Trophoblast cell (in vitro differentiated cells and primary cell): Measurements from ENCODE around the gene PTPN3. TPM values are rescaled to one million over a fixed set of nuclear protein-coding genes. Genes with fewer than 3 reads are reported as not detected.
"Not testable (repeated sequence)": the region's sequence is repeated elsewhere in the genome, so short reads cannot be mapped to it uniquely, and the experiment has no call there.

ENCODE experiments used
- DNase-seq, 2 donors: peaks; one replicate each; pipeline ENCODE4 v3.0.0-alpha.2; 2016
- H2AFZ ChIP-seq: 2 replicates; pipeline ENCODE4 v1.6.1; 2013; ENCODE audit warnings: low read length, moderate library complexity, mild to moderate bottlenecking; ENCODE audit not compliant: insufficient read depth, poor library complexity
- H2AK5ac ChIP-seq: 2 replicates; pipeline ENCODE4 v1.6.1; 2013; ENCODE audit warnings: mild to moderate bottlenecking, low read length
- H2BK120ac ChIP-seq: 2 replicates; pipeline ENCODE4 v1.6.1; 2013; ENCODE audit warnings: low read length, mild to moderate bottlenecking, moderate library complexity; ENCODE audit not compliant: insufficient read depth, poor library complexity
- H2BK12ac ChIP-seq: 2 replicates; pipeline ENCODE4 v1.6.1; 2013; ENCODE audit warnings: mild to moderate bottlenecking, low read length, moderate library complexity
- H2BK5ac ChIP-seq: 2 replicates; pipeline ENCODE4 v1.6.1; 2013; ENCODE audit warnings: low read length, low read depth, moderate library complexity, mild to moderate bottlenecking; ENCODE audit not compliant: poor library complexity
- H3K14ac ChIP-seq: 2 replicates; pipeline ENCODE4 v1.6.1; 2013; ENCODE audit warnings: mild to moderate bottlenecking, low read length
- H3K18ac ChIP-seq: 2 replicates; pipeline ENCODE4 v1.6.1; 2013; ENCODE audit warnings: mild to moderate bottlenecking, low read length
- H3K23ac ChIP-seq: 2 replicates; pipeline ENCODE4 v1.6.1; 2013; ENCODE audit warnings: low read length
- H3K27ac ChIP-seq: 2 replicates; pipeline ENCODE4 v1.5.1; 2013; ENCODE audit warnings: low read depth, mild to moderate bottlenecking, inconsistent platforms, low read length, moderate library complexity
- H3K27me3 ChIP-seq: 2 replicates; pipeline ENCODE4 v1.6.1; 2013; ENCODE audit warnings: inconsistent platforms, mild to moderate bottlenecking, low read length, moderate library complexity; ENCODE audit not compliant: insufficient read depth
- H3K36me3 ChIP-seq, 2 experiments: 1 replicate in 1 of 2; 2 replicates in 1 of 2; pipeline ENCODE4 v1.6.1; 2013; ENCODE audit warnings: low read length in 2 of 2, mild to moderate bottlenecking in 2 of 2, moderate library complexity in 1 of 2; ENCODE audit not compliant: insufficient read depth in 2 of 2, control insufficient read depth in 1 of 2
- H3K4ac ChIP-seq: 2 replicates; pipeline ENCODE4 v1.6.1; 2013; ENCODE audit warnings: low read depth, mild to moderate bottlenecking, low read length, moderate library complexity
- H3K4me1 ChIP-seq, 2 experiments: 1 replicate in 1 of 2; 2 replicates in 1 of 2; pipeline ENCODE4 v1.6.1; 2013; ENCODE audit warnings: low read length in 2 of 2, mild to moderate bottlenecking in 2 of 2, moderate library complexity in 1 of 2; ENCODE audit not compliant: insufficient read depth in 2 of 2, control insufficient read depth in 1 of 2
- H3K4me2 ChIP-seq: 2 replicates; pipeline ENCODE4 v1.6.1; 2013; ENCODE audit warnings: inconsistent platforms, mild to moderate bottlenecking, low read length, moderate library complexity
- H3K4me3 ChIP-seq: 2 replicates; pipeline ENCODE4 v1.5.1; 2013; ENCODE audit warnings: mild to moderate bottlenecking, low read depth, low read length, inconsistent platforms
- H3K79me1 ChIP-seq: one replicate; pipeline ENCODE4 v1.6.1; 2013; ENCODE audit warnings: low read length
- H3K79me2 ChIP-seq: 2 replicates; pipeline ENCODE4 v1.6.1; 2013; ENCODE audit warnings: low read length, mild to moderate bottlenecking; ENCODE audit not compliant: control insufficient read depth, insufficient read depth, poor library complexity
- H3K9ac ChIP-seq: 2 replicates; pipeline ENCODE4 v1.6.1; 2013; ENCODE audit warnings: mild to moderate bottlenecking, low read length
- H3K9me3 ChIP-seq: 2 replicates; pipeline ENCODE4 v1.6.1; 2013; ENCODE audit warnings: low read depth, mild to moderate bottlenecking, control low read depth, inconsistent platforms, low read length; ENCODE audit not compliant: insufficient read depth
- H4K12ac ChIP-seq: 2 replicates; pipeline ENCODE4 v1.6.1; 2013; ENCODE audit warnings: low read depth, mild to moderate bottlenecking, low read length, moderate library complexity
- H4K8ac ChIP-seq: 2 replicates; pipeline ENCODE4 v1.6.1; 2013; ENCODE audit warnings: low read depth, mild to moderate bottlenecking, low read length, moderate library complexity
- H4K91ac ChIP-seq: one replicate; pipeline ENCODE4 v1.6.1; 2013; ENCODE audit warnings: low read depth, mild to moderate bottlenecking, low read length, moderate library complexity
- WGBS: extraction: QIAGEN DNeasy Blood & Tissue Kit; methylation state at CpG from one replicate; pipeline ENCODE4 v1.1.7; 2013; ENCODE audit warnings: missing lambda C conversion rate; ENCODE audit not compliant: insufficient read length, insufficient coverage; ENCODE audit errors: extremely low coverage; 5-methylcytosine and 5-hydroxymethylcytosine counted together
- polyA plus RNA-seq: library from polyadenylated mRNA; stranded (reverse); fragments of 200-250 nt; gene quantifications from 2 replicates; pipeline ENCODE4 v1.2.3, GENCODE V29; 2013

The PTPN3 gene
- 2.8 and 3.0 TPM in 2 replicates for polyA plus RNA-seq

- H3K4me1 ChIP-seq = peaks cover 4 to 11% of the 10 kb centered on the region in 2 experiments
- H3K36me3 ChIP-seq = no peaks in the 10 kb centered on the region
- H4K91ac ChIP-seq = no peak within 1 kb of the TSS
- peak within 1 kb of the TSS; percentile 18 for H3K14ac ChIP-seq
- no peak within 1 kb of the TSS for H2AK5ac ChIP-seq
- H4K12ac ChIP-seq = peak within 1 kb of the TSS; percentile 23
- H2BK12ac ChIP-seq = no peak within 1 kb of the TSS
- peak within 1 kb of the TSS; percentile 54 for H3K4me2 ChIP-seq
- peak within 1 kb of the TSS; percentile 66 for H3K4me3 ChIP-seq
- H2AFZ ChIP-seq = peak within 1 kb of the TSS; percentile 43
- H3K23ac ChIP-seq = no peak within 1 kb of the TSS
- H4K8ac ChIP-seq = peak within 1 kb of the TSS; percentile 36
- peaks cover 5% of the 10 kb centered on the region for H3K9me3 ChIP-seq
- no peak within 1 kb of the TSS for H3K27ac ChIP-seq
- peak; percentile 59 to 68 for DNase-seq
- WGBS = no CpG with 5 or more reads among the region's 78 CpGs
- H3K4ac ChIP-seq = no peak within 1 kb of the TSS
- H2BK5ac ChIP-seq = no peak within 1 kb of the TSS
- no peak within 1 kb of the TSS for H2BK120ac ChIP-seq
- no peak within 1 kb of the TSS for H3K9ac ChIP-seq
- peaks cover 2% of the 10 kb centered on the region for H3K79me2 ChIP-seq
- H3K79me1 ChIP-seq = no peaks in the 10 kb centered on the region
- peak within 1 kb of the TSS; percentile 11 for H3K18ac ChIP-seq
- peaks cover 33% of the 10 kb centered on the region for H3K27me3 ChIP-seq
These were observed at the start of gene PTPN3 for GRCh38 chr9:109498195-109499092. TSS of gene PTPN3 (minus strand) at chr9:109498307. CDS start at chr9:109463434, 34,873 bp downstream.

GRCh38 chr9:109544954-109545353 is 46.8 kb upstream of the PTPN3 start:
- not testable (repeated sequence) for H3K79me2 ChIP-seq, H2BK12ac ChIP-seq, H3K9me3 ChIP-seq, H3K18ac ChIP-seq, H2BK5ac ChIP-seq, H3K14ac ChIP-seq, DNase-seq, H4K12ac ChIP-seq, H2BK120ac ChIP-seq, H4K8ac ChIP-seq, H3K4me3 ChIP-seq, H3K4ac ChIP-seq, H3K79me1 ChIP-seq, H4K91ac ChIP-seq, H3K27ac ChIP-seq, H3K36me3 ChIP-seq, H3K9ac ChIP-seq, H3K23ac ChIP-seq, H3K4me2 ChIP-seq, H3K27me3 ChIP-seq, H3K4me1 ChIP-seq, H2AFZ ChIP-seq, H2AK5ac ChIP-seq
- no CpG with 5 or more reads among the region's 1 CpG for WGBS

- Histone ChIP-seq H3K9ac (no peak overlapping the region), H4K91ac (no peak overlapping the region), H2BK12ac (no peak overlapping the region), H3K4me3 (no peak overlapping the region), H4K8ac (no peak overlapping the region), H3K4me1 (no peaks in the 10 kb centered on the region), H3K23ac (no peak overlapping the region), H3K18ac (no peak overlapping the region), H3K79me2 (no peaks in the 10 kb centered on the region), H2BK5ac (no peak overlapping the region), H2BK120ac (no peak overlapping the region), H2AK5ac (no peak overlapping the region), H3K79me1 (no peaks in the 10 kb centered on the region), H4K12ac (no peak overlapping the region), H3K27me3 (no peaks in the 10 kb centered on the region), H3K4me2 (no peak overlapping the region), H3K27ac (no peak overlapping the region), H3K14ac (no peak overlapping the region), H3K9me3 (peaks cover 4% of the 10 kb centered on the region), H3K4ac (no peak overlapping the region), H3K36me3 (no peaks in the 10 kb centered on the region), H2AFZ (no peak overlapping the region)
- peak; percentile 7 to 23 for DNase-seq
- WGBS = no CpG with 5 or more reads among the region's 4 CpGs
These were observed 44.8 kb upstream of the PTPN3 start for GRCh38 chr9:109542922-109543321.

- Histone ChIP-seq H2BK5ac (no peak overlapping the region), H3K79me1 (no peaks in the 10 kb centered on the region), H3K9ac (no peak overlapping the region), H3K4me2 (no peak overlapping the region), H3K18ac (no peak overlapping the region), H3K79me2 (no peaks in the 10 kb centered on the region), H2AFZ (no peak overlapping the region), H3K4me1 (no peaks in the 10 kb centered on the region), H4K12ac (no peak overlapping the region), H3K9me3 (peaks cover 6% of the 10 kb centered on the region), H3K27me3 (no peaks in the 10 kb centered on the region), H2BK120ac (no peak overlapping the region), H3K27ac (no peak overlapping the region), H3K4ac (no peak overlapping the region), H3K23ac (no peak overlapping the region), H2AK5ac (no peak overlapping the region), H4K91ac (no peak overlapping the region), H4K8ac (no peak overlapping the region), H2BK12ac (no peak overlapping the region), H3K4me3 (no peak overlapping the region), H3K14ac (no peak overlapping the region), H3K36me3 (no peaks in the 10 kb centered on the region)
- DNase-seq = peak; percentile 66
- WGBS = no CpG with 5 or more reads among the region's 5 CpGs
These were observed 40.2 kb upstream of the PTPN3 start for GRCh38 chr9:109538346-109538745.
